Tibial nerve (tissue), 4 donors: ENCODE data around the gene DGCR6L.

Experiments used
- EP300 ChIP-seq, 2 donors: sonication (generic); formaldehyde crosslinking; IDR thresholded peaks; one replicate each; pipeline ENCODE4 v1.6.1; 2017; ENCODE audit warnings: antibody characterized with exemption in 2 of 2, mild to moderate bottlenecking in 1 of 2
- POLR2A ChIP-seq, 2 donors: fragments of 450-650 bp; IDR thresholded peaks; one replicate each; pipeline ENCODE4 v1.6.1; 2017; ENCODE audit warnings: antibody characterized with exemption in 2 of 2, mild to moderate bottlenecking in 2 of 2, moderate library complexity in 2 of 2
- TF ChIP-seq, protein P1 (sequence below), 5 experiments: fragments of 200-600 bp in 3 of 5; fragments of 450-650 bp in 2 of 5; sonication (generic) in 3 of 5; IDR thresholded peaks; one replicate each; pipeline ENCODE4 v1.5.1; 2016 to 2019; ENCODE audit warnings: antibody characterized with exemption in 5 of 5, mild to moderate bottlenecking in 3 of 5, moderate library complexity in 2 of 5

DNA sequence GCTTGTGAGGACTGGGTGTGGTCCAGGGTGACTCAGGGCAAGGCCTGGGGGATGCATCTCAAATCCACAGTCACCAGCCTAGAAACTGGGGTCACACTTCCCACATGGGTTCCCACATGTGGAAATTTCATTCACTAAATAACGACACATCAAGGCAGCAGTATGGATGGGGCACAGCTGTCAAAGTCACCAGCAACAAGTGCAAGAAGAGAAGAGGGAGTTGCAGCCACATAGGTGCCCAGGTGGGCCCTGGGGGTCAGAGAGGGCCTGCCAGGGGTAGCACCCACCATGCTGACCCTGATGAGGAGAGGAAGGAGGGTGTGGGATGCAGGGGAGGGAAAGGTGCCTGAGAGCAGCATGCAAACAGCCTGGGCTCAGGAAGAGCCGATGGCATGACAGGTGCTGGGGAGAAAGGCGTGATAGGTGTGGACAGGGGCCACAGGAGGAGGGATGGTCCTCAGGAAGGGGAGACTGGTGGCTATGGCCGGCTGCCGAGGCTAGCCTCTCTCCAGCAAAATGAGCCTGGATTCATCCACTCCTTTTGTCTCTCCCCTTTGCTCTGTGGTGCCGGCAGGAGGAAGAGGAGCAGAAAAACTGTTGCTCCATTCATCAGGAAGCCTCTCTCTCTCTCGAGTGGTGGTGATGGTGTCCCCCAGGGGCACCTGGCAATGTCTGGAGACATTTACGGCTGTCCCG is 22.3 kb downstream of the DGCR6L start:
- TF ChIP-seq, protein P1, sequence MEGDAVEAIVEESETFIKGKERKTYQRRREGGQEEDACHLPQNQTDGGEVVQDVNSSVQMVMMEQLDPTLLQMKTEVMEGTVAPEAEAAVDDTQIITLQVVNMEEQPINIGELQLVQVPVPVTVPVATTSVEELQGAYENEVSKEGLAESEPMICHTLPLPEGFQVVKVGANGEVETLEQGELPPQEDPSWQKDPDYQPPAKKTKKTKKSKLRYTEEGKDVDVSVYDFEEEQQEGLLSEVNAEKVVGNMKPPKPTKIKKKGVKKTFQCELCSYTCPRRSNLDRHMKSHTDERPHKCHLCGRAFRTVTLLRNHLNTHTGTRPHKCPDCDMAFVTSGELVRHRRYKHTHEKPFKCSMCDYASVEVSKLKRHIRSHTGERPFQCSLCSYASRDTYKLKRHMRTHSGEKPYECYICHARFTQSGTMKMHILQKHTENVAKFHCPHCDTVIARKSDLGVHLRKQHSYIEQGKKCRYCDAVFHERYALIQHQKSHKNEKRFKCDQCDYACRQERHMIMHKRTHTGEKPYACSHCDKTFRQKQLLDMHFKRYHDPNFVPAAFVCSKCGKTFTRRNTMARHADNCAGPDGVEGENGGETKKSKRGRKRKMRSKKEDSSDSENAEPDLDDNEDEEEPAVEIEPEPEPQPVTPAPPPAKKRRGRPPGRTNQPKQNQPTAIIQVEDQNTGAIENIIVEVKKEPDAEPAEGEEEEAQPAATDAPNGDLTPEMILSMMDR (IDR thresholded peaks at IDR 0.05): no peak
- TF ChIP-seq POLR2A (IDR thresholded peaks at IDR 0.05) (no peak), EP300 (IDR thresholded peaks at IDR 0.05) (no peak)
